ENCODE measurements around the gene P3R3URF. TPM values are rescaled to one million over a fixed set of nuclear protein-coding genes. Genes with fewer than 3 reads are reported as not detected.

The P3R3URF gene
- polyA plus RNA-seq, 1 donor, result not detected

Other genes with a start within 250 kb of the P3R3URF start
- 7.4 TPM for gene PIK3R3, start 43.9 kb downstream of the P3R3URF start, polyA plus RNA-seq
- gene TSPAN1, start 1.4 kb downstream of the P3R3URF start, polyA plus RNA-seq, result 17.8 TPM
- 56.4 TPM for gene POMGNT1, start 21.9 kb upstream of the P3R3URF start, polyA plus RNA-seq
- 0.72 TPM for gene LURAP1, start 26.8 kb upstream of the P3R3URF start, polyA plus RNA-seq
- gene RAD54L, start 71.3 kb upstream of the P3R3URF start, polyA plus RNA-seq, result 6.6 TPM
- gene LRRC41, start 127.1 kb upstream of the P3R3URF start, polyA plus RNA-seq, result 68.4 TPM
- 357 TPM for gene UQCRH, start 127.2 kb upstream of the P3R3URF start, polyA plus RNA-seq
- 23.9 TPM for gene NSUN4, start 164.3 kb upstream of the P3R3URF start, polyA plus RNA-seq
- gene FAAH, start 217.8 kb upstream of the P3R3URF start, polyA plus RNA-seq, result 23.1 TPM

Measured in large intestine (tissue), 1 donor.